Lower lobe of right lung (tissue), 2 donors: Measurements from ENCODE around the gene STK35. TPM values are rescaled to one million over a fixed set of nuclear protein-coding genes. Genes with fewer than 3 reads are reported as not detected.

Source experiments
- ATAC-seq, 2 donors: fragments of 200-7000 bp; cut with Tn5 transposase; one replicate each; pipeline ENCODE4 v1.9.1; 2020 to 2022; ENCODE audit warnings: mild to moderate bottlenecking in 2 of 2, moderate library complexity in 2 of 2
- DNase-seq: peaks from one replicate; pipeline ENCODE4 v3.0.0-alpha.2; 2020
- H3K27ac ChIP-seq: fragments of 200-600 bp; one replicate; pipeline ENCODE4 v1.8.0; 2022
- H3K27me3 ChIP-seq: fragments of 200-600 bp; one replicate; pipeline ENCODE4 v1.8.0; 2022; ENCODE audit warnings: low read depth
- H3K36me3 ChIP-seq: fragments of 200-600 bp; one replicate; pipeline ENCODE4 v1.8.0; 2022; ENCODE audit warnings: mild to moderate bottlenecking
- H3K4me1 ChIP-seq: fragments of 200-600 bp; one replicate; pipeline ENCODE4 v1.8.0; 2022
- H3K4me3 ChIP-seq: fragments of 200-600 bp; one replicate; pipeline ENCODE4 v1.8.0; 2022; ENCODE audit warnings: mild to moderate bottlenecking
- H3K9me3 ChIP-seq: fragments of 200-600 bp; one replicate; pipeline ENCODE4 v1.8.0; 2022
- CTCF ChIP-seq: fragments of 200-600 bp; IDR thresholded peaks from one replicate; pipeline ENCODE4 v1.8.0; 2022; ENCODE audit warnings: antibody characterized with exemption, mild to moderate bottlenecking
- intact Hi-C: fragments of 100-400 bp; cut with DNase I; formaldehyde crosslinking; loops from one replicate; pipeline ENCODE4 v1.11.0; 2022
- total RNA-seq: library from RNA; stranded (reverse); fragmentation: NEBNext Ultra II Directional; extraction: Animal tissue kit (Norgen Biotek cat#: 25700); gene quantifications from one replicate; pipeline ENCODE4 v1.2.1, GENCODE V29; 2021
- donor health status: DM: no; HTN: yes; CAD: no; lungs with severe emphysema.

The STK35 gene
- total RNA-seq, 1 donor from 2014 or later: 13.9 TPM

DNA sequence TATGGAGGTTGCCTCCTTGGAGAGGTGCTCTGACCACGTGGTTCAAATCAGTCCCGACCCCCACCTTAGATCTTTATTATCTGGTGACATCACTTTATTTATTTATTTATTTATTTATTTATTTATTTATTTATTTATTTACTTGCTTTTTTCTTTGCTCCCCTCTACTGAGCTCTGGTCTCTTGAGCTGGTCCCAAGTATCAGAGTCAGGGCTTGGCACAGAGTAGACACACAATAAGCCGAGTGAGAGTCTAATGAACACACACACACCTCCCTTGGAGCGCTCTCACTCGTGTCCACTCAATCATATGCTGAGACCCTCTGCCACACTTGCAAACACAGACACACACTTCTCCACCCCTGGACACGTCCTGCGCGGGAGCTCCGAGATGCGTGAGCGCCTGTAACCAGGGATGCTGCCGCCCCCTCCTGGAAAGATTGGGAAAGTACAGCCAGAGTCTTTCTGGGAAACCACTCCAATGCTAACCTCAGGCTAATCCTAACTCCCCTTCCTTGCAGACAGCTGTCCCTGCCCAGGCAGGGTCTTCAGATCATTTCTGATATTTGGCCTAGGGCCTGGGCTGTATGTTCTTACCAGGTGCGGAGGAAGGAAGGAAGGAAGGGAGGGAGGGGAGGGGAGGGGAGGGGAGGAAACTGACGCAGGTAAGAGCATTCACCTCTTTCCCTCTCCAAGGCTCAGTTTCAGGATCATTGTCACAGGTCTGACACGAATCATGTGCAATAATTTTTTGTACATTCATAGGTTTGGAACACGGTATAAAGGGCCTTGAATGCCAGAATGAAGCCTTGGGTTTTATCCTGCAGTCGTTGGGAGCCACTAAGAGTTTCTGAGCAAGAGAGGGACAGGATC lies 70.9 kb downstream of the STK35 start:
- ATAC-seq (peak; percentile 84 to 88), DNase-seq (peak; percentile 76)
- Histone ChIP-seq H3K9me3 (no peaks in the 10 kb centered on the region), H3K27ac (no peak overlapping the region), H3K4me1 (no peaks in the 10 kb centered on the region), H3K4me3 (no peak overlapping the region), H3K27me3 (peaks cover 20% of the 10 kb centered on the region), H3K36me3 (no peaks in the 10 kb centered on the region)
- peak; percentile 93 for TF ChIP-seq CTCF
- intact Hi-C loops: no loop called here

- intact Hi-C loops: no loop called here
- no peaks in the 10 kb centered on the region for H3K4me1 ChIP-seq
- peaks cover 20% of the 10 kb centered on the region for H3K27me3 ChIP-seq
- no peak overlapping the region for H3K27ac ChIP-seq
- H3K9me3 ChIP-seq: no peaks in the 10 kb centered on the region
- no peak for TF ChIP-seq CTCF
- H3K36me3 ChIP-seq: no peaks in the 10 kb centered on the region
- H3K4me3 ChIP-seq: no peak overlapping the region
- ATAC-seq (no peak), DNase-seq (no peak)
Measured at GRCh38 chr20:2173186-2173585, 71.6 kb downstream of the STK35 start.

- no peaks in the 10 kb centered on the region for H3K4me1 ChIP-seq
- ATAC-seq (no peak), DNase-seq (no peak)
- H3K27me3 ChIP-seq: peaks cover 20% of the 10 kb centered on the region
- no peaks in the 10 kb centered on the region for H3K36me3 ChIP-seq
- no peak overlapping the region for H3K4me3 ChIP-seq
- intact Hi-C loops: no loop called here
- no peak overlapping the region for H3K27ac ChIP-seq
- no peak for TF ChIP-seq CTCF
- no peaks in the 10 kb centered on the region for H3K9me3 ChIP-seq
Measured at GRCh38 chr20:2174067-2174466, 72.4 kb downstream of the STK35 start.

DNA sequence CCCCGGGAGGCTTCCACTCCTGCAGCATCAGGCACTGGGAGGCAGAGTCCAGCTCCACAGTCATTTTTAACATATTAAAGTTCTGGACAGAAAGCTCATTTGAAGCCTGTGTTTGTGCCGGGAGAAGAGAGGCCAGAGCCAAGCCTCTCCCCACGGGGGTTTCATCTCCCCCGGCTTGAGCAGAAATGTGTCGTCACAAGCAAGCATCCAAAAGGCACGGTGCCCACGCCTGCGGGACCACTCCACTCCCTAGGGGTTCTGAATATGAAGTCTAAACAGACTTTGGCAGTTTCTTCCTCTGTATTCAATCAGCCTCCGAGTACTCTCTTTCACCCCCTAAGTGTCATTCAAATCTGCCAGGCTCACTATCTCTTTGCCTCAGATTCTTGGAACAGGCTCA lies 75.3 kb downstream of the STK35 start:
- DNase-seq (no peak), ATAC-seq (no peak)
- peaks cover 15% of the 10 kb centered on the region for H3K27me3 ChIP-seq
- no peaks in the 10 kb centered on the region for H3K4me1 ChIP-seq
- intact Hi-C loops: no loop called here
- TF ChIP-seq CTCF: no peak
- H3K27ac ChIP-seq: no peak overlapping the region
- no peaks in the 10 kb centered on the region for H3K9me3 ChIP-seq
- no peaks in the 10 kb centered on the region for H3K36me3 ChIP-seq
- H3K4me3 ChIP-seq: no peak overlapping the region

GRCh38 chr20:2178318-2179232 lies 76.9 kb downstream of the STK35 start:
- intact Hi-C loops: no loop called here
- Histone ChIP-seq H3K27me3 (peaks cover 10% of the 10 kb centered on the region), H3K4me3 (no peak overlapping the region), H3K36me3 (no peaks in the 10 kb centered on the region), H3K4me1 (no peaks in the 10 kb centered on the region), H3K9me3 (no peaks in the 10 kb centered on the region), H3K27ac (no peak overlapping the region)
- DNase-seq (no peak), ATAC-seq (peak in 1 of 2 donors; percentile 21)
- TF ChIP-seq CTCF: no peak
